Stomach (tissue), 4 donors: ENCODE data around the gene WNT9B.

Experiments
- CTCF ChIP-seq, 7 experiments: fragments of 450-650 bp in 4 of 7; fragments of 200-600 bp in 3 of 7; sonication (generic) in 3 of 7; IDR thresholded peaks; one replicate each; pipeline ENCODE4 v1.5.1; 2016 to 2019; ENCODE audit warnings: antibody characterized with exemption in 7 of 7, control low read depth in 2 of 7, mild to moderate bottlenecking in 1 of 7
- EP300 ChIP-seq: sonication (generic); formaldehyde crosslinking; IDR thresholded peaks from one replicate; pipeline ENCODE4 v1.6.1; 2017; ENCODE audit warnings: antibody characterized with exemption
- POLR2A ChIP-seq, 4 donors: fragments of 450-650 bp; IDR thresholded peaks; one replicate each; pipeline ENCODE4 v1.6.1; 2016; ENCODE audit warnings: antibody characterized with exemption in 4 of 4, control low read depth in 2 of 4, mild to moderate bottlenecking in 1 of 4, moderate library complexity in 1 of 4
- POLR2AphosphoS5 ChIP-seq, 3 donors: sonication (generic); formaldehyde crosslinking; IDR thresholded peaks; one replicate each; pipeline ENCODE4 v1.6.1; 2016; ENCODE audit warnings: antibody characterized with exemption in 3 of 3

- TF ChIP-seq CTCF (IDR thresholded peaks at IDR 0.05) (no peak), EP300 (no peak), POLR2A (IDR thresholded peaks at IDR 0.05) (no peak), POLR2AphosphoS5 (IDR thresholded peaks at IDR 0.05) (no peak)
Observed at GRCh38 chr17:46917041-46917440, 65.7 kb downstream of the WNT9B start.
